SH-SY5Y (cell line): Measurements from ENCODE around the gene ALDH2.

Experiments used
- GATA2 ChIP-seq: IDR thresholded peaks from 2 replicates; pipeline ENCODE4 v1.6.1; 2011; ENCODE audit warnings: mild to moderate bottlenecking, low read depth, low read length
- GATA3 ChIP-seq: IDR thresholded peaks from 2 replicates; pipeline ENCODE4 v1.6.1; 2011; ENCODE audit warnings: low read depth, mild to moderate bottlenecking, low read length, moderate library complexity

GRCh38 chr12:111732786-111733185, 33.9 kb upstream of the ALDH2 start:
- TF ChIP-seq GATA3 (no peak), GATA2 (no peak)
